ENCODE results near the gene RAB44.

DNA sequence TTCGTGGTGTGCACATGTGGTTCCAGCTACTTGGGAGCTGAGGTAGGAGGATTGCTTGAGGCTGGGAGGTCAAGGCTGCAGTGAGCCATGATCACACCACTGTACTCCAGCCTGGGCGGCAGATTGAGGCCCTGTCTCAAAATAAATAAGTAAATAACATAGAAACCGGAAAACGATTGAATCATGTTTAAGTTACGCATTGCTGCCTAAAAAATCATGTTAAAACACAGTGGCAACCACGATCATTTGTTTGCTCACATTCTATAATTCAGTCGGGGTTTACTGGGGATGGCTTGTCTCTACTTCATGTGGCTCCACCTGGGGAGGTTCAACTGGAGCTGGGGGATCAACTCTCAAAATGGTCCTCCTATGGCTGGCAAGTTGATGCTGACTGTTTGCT lies 27.4 kb upstream of the RAB44 start:
- TF ChIP-seq CTCF (IDR thresholded peaks at IDR 0.05; ENCODE audit: insufficient read depth, low read depth, low read length): no peak
- TF ChIP-seq EZH2 (IDR thresholded peaks at IDR 0.05; ENCODE audit: insufficient read depth, low read length): no peak

Measured in astrocyte (in vitro differentiated cells and primary cell).